Peyer's patch (tissue), 4 donors: ENCODE data around the gene PLEK2. TPM values are rescaled to one million over a fixed set of nuclear protein-coding genes. Genes with fewer than 3 reads are reported as not detected.
A peak's percentile ranks its signal among the peaks of the same experiment; 100 is the strongest.
"Not testable (repeated sequence)": the region's sequence is repeated elsewhere in the genome, so short reads cannot be mapped to it uniquely, and the experiment has no call there.

Experiments
- DNase-seq, 3 donors: peaks; one replicate each; pipeline ENCODE4 v3.0.0-alpha.2; 2017 to 2019
- H3K27ac ChIP-seq, 4 donors: fragments of 200-600 bp; sonication (generic); one replicate each; pipeline ENCODE4 v1.5.1; 2016 to 2019
- H3K27me3 ChIP-seq, 2 donors: fragments of 200-600 bp; sonication (generic); one replicate each; pipeline ENCODE4 v1.5.1; 2019
- H3K36me3 ChIP-seq, 3 donors: fragments of 200-600 bp; sonication (generic); one replicate each; pipeline ENCODE4 v1.5.1; 2016 to 2019
- H3K4me1 ChIP-seq, 4 donors: fragments of 200-600 bp; sonication (generic); one replicate each; pipeline ENCODE4 v1.5.1; 2016 to 2019
- H3K4me3 ChIP-seq, 4 donors: fragments of 200-600 bp; sonication (generic); 1 replicate in 3 of 4; 2 replicates in 1 of 4; pipeline ENCODE4 v1.5.1; 2016 to 2019; ENCODE audit warnings: mild to moderate bottlenecking in 1 of 4
- H3K9me3 ChIP-seq, 4 donors: fragments of 200-600 bp; sonication (generic); one replicate each; pipeline ENCODE4 v1.5.1; 2016 to 2019; ENCODE audit warnings: mild to moderate bottlenecking in 1 of 4
- CTCF ChIP-seq, 6 experiments: fragments of 450-650 bp in 4 of 6; fragments of 200-600 bp in 2 of 6; sonication (generic) in 1 of 6; IDR thresholded peaks; one replicate each; pipeline ENCODE4 v1.5.1; 2017 to 2019; ENCODE audit warnings: antibody characterized with exemption in 6 of 6, mild to moderate bottlenecking in 3 of 6, moderate library complexity in 1 of 6
- POLR2A ChIP-seq, 2 donors: fragments of 450-650 bp; IDR thresholded peaks; one replicate each; pipeline ENCODE4 v1.5.1; 2017; ENCODE audit warnings: antibody characterized with exemption in 2 of 2, mild to moderate bottlenecking in 2 of 2, moderate library complexity in 2 of 2
- total RNA-seq, 4 donors: library from RNA; depleted of rRNA; stranded (reverse); fragments of >200 nt; gene quantifications; one replicate each; pipeline ENCODE4 v1.1.0, GENCODE V29; 2016

The PLEK2 gene
- total RNA-seq, 4 donors from 2014 or later, result 19.7 to 40.3 (median 33.6) TPM

- peaks cover 0 to 28% (median 2%) of the 10 kb centered on the region in 4 donors for H3K4me1 ChIP-seq
- no peaks in the 10 kb centered on the region for H3K9me3 ChIP-seq
- no peak overlapping the region for H3K27ac ChIP-seq
- no peak overlapping the region for H3K4me3 ChIP-seq
- no peaks in the 10 kb centered on the region for H3K27me3 ChIP-seq
- no peak for DNase-seq
- no peaks in the 10 kb centered on the region for H3K36me3 ChIP-seq
- TF ChIP-seq CTCF (IDR thresholded peaks at IDR 0.05), result no peak
- no peak for TF ChIP-seq POLR2A (IDR thresholded peaks at IDR 0.05)
Measured at GRCh38 chr14:67416810-67417209, 4.8 kb upstream of the PLEK2 start.

DNA sequence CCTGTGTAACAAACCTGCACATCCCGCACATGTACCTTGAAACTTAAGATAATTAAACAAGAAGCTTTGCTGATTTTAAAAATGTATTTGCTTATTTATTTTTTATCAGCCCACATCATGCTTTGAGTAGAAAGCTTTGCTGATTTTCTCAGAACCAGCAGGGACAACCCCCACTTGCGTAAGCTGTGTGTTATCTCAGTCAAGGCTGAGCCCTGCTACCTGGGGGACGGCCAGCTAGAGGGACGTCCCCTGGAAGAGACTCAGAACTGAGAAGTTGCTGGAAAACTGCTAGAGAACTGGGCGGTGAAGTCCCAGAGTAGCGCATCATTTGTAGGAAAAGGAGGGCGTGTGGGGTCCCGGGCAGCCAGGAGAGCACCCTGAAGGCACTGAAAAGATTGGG is 4.1 kb upstream of the PLEK2 start:
- Histone ChIP-seq H3K9me3 (no peaks in the 10 kb centered on the region), H3K4me3 (no peak overlapping the region), H3K36me3 (no peaks in the 10 kb centered on the region), H3K27me3 (no peaks in the 10 kb centered on the region), H3K4me1 (peaks cover 0 to 30% (median 2%) of the 10 kb centered on the region in 4 donors), H3K27ac (no peak overlapping the region)
- DNase-seq, result peak in 1 of 3 donors; percentile 19
- TF ChIP-seq CTCF (IDR thresholded peaks at IDR 0.05) (no peak), POLR2A (IDR thresholded peaks at IDR 0.05) (no peak)

- peaks cover 0 to 30% (median 2%) of the 10 kb centered on the region in 4 donors for H3K4me1 ChIP-seq
- not testable (repeated sequence) for H3K27me3 ChIP-seq, H3K9me3 ChIP-seq, H3K4me3 ChIP-seq, H3K36me3 ChIP-seq, H3K27ac ChIP-seq, DNase-seq
Measured at GRCh38 chr14:67415610-67416009, 3.6 kb upstream of the PLEK2 start.

- H3K27me3 ChIP-seq, result no peaks in the 10 kb centered on the region
- no peaks in the 10 kb centered on the region for H3K9me3 ChIP-seq
- H3K27ac ChIP-seq, result peak overlapping the region in 1 of 4 donors; percentile 12
- H3K4me1 ChIP-seq, result peaks cover 0 to 17% (median under 1%) of the 10 kb centered on the region in 4 donors
- no peak for DNase-seq
- no peak for TF ChIP-seq POLR2A (IDR thresholded peaks at IDR 0.05)
- no peaks in the 10 kb centered on the region for H3K36me3 ChIP-seq
- no peak overlapping the region for H3K4me3 ChIP-seq
Measured at GRCh38 chr14:67413806-67414769, 2.1 kb upstream of the PLEK2 start.

DNA sequence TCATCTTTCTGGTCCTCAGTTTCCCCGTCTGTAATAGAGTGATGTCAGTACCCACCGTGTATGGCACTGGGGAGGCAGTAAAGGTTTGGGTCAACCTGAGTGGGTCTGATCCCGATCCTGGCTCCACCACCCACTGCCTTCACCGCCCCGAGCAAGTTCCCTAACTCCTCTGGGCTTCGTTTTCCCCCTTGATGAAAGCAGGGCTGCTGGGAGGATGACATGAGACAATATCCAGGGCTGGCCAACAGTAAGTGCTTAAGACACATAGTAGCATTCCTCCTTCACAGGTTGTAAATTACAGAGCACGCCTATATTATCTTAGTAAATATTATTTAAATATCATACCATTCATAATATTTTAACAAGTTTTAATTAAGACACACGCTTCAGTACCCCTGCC is 595 bp downstream of the PLEK2 start:
- Histone ChIP-seq H3K36me3 (no peaks in the 10 kb centered on the region), H3K9me3 (no peaks in the 10 kb centered on the region), H3K4me3 (peak overlapping the region; percentile 20 to 66 (median 53)), H3K27ac (peak overlapping the region in 3 of 4 donors; percentile 57 to 92 (median 75)), H3K27me3 (no peaks in the 10 kb centered on the region), H3K4me1 (peaks cover 0 to 9% (median 0%) of the 10 kb centered on the region in 4 donors)
- no peak for DNase-seq
- no peak for TF ChIP-seq POLR2A (IDR thresholded peaks at IDR 0.05)

GRCh38 chr14:67410313-67410712 is 1.7 kb downstream of the PLEK2 start:
- peaks cover 0 to 9% (median 0%) of the 10 kb centered on the region in 4 donors for H3K4me1 ChIP-seq
- H3K4me3 ChIP-seq, result peak overlapping the region in 1 of 4 donors; percentile 36

More at GRCh38 chr14:67410313-67410712, 1.7 kb downstream of the PLEK2 start:
- Histone ChIP-seq H3K36me3 (no peaks in the 10 kb centered on the region), H3K27ac (peak overlapping the region in 3 of 4 donors; percentile 11 to 92 (median 75)), H3K27me3 (no peaks in the 10 kb centered on the region), H3K9me3 (no peaks in the 10 kb centered on the region)
- DNase-seq, result peak in 2 of 3 donors; percentile 89 to 92
- TF ChIP-seq POLR2A (IDR thresholded peaks at IDR 0.05), result peak in 1 of 2 donors; percentile 72
- TF ChIP-seq CTCF (IDR thresholded peaks at IDR 0.05), result no peak
